SIG-M5 (cell line): ENCODE measurements around the gene ATRIP.
"Not testable (repeated sequence)": the region's sequence is repeated elsewhere in the genome, so short reads cannot be mapped to it uniquely, and the experiment has no call there.

Experiments
- DNase-seq: peaks from one replicate; lab custom pipeline; 2025; lab: John Stamatoyannopoulos, UW

The ATRIP gene

DNA sequence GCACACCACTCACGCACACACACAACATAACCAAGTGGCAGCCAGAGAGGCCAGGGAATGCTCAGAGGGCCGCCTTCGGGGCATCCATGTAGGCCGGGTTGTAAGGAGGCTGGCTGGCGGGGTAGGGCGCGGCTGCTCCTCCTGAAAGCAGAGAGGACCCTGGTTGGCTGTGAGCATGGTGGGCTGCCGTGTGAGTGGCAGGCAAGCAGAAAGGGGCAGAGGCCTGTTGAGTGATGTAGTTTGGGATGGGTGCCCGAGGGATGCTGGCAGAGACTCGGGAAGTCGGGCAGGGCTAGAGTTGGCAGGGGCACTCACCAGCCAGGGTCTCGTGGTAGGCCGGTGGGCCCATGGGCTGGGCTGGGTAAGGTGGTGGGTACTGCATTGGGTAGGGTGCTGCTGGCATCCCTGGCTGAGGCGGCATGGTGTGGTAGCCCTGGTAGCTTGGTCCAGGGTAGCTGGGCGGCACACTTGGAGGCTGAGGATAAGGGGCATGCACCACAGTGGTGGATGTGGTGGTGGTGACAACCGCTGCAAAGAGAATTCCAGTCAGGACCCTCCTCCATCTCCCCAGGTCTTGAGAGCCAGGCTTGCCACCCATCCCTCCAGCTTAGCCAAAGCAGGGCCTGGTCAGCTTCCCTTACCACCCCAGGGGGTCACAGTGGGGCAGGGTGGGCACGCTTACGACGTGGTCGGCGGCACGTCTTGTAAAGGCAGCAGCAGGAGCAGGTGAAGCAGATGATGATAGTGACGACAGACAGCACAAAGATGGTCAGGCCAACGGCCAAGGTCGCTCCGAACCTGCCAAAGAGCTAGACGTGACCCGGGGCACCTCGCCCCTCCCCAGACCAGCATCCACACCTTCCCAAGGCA is 22.7 kb downstream of the ATRIP start:
- no peak for DNase-seq

DNA sequence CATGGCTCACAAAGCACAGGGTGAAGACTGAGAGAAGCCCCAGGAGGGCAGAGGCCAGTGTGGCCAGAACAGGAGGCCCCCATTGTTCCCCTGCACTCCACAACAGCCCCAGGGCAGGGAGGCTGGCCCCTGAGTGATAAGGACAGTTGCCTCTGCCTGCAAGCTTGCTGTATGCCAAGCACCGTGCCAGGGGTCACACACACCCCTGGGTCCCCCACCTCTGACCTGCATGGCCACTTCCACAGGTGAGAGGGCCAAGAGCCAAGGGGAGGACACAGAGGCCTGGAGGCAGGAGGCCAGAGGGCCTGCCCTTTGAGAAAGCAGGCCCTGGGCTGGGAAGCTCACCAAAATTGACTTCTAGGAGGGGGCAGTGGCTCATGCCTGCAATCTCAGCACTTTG is 23.7 kb downstream of the ATRIP start:
- DNase-seq: no peak

DNA sequence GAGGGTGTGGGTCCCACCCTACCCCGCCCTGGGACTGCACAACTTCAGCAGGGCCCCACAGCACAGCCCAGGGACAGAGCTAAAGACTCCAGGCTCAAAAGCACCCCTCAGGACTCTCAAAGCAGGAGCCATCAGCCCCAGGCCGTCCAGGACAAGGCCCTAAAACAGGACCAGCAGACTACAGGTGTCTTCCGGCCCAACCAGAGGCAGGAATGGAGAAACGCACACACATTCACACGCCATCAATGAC is 26.1 kb downstream of the ATRIP start:
- no peak for DNase-seq

DNA sequence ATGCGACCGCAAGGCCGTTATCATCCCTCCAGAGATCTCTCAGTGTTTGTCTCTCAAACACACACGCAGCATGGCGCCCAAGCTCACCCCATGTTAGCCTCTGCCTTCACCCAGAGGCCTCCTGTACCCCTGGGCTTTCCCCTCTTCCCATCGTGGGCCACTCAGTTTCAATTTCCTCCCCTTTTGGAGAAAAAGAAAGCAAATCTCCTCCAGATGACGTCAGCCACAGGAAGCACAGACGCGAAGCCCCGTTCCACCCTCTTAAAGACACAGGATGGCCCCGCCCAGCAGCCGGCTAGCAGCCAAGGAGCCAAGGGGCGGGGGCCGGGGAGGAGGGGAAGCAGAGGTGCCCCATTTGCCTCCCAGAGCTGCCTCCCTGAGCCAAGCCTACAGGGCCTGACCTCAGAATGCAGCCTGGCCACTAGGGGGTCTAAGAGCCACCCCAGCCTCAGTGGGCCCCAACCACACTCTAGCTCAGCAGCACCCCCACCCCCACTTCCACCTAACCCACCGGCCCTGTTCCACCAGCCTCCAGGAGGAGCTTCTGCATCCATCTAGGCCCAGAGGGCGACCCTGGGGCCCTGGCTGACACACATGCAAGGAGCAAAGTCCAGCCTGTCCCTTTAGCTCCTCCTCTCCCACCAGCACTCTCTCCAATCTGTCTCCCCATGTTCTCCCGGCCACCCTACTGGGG is 26.5 kb downstream of the ATRIP start:
- DNase-seq: peak; percentile 91

DNA sequence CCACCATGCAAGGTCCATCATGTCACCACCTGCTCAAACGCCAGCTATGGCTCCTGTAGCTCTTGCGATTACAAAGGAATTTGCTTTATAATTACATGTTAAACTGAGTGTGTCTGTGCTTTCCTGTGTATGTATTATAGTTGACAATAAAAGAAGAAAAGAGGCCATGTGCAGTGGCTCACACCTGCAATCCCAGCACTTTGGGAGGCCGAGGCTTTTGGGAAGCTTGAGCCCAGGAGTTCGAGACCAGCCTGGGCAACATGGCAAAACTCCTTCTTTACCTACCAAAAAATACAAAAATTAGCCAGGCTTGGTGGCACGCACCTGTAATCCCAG is 27.0 kb downstream of the ATRIP start:
- DNase-seq: no peak

DNA sequence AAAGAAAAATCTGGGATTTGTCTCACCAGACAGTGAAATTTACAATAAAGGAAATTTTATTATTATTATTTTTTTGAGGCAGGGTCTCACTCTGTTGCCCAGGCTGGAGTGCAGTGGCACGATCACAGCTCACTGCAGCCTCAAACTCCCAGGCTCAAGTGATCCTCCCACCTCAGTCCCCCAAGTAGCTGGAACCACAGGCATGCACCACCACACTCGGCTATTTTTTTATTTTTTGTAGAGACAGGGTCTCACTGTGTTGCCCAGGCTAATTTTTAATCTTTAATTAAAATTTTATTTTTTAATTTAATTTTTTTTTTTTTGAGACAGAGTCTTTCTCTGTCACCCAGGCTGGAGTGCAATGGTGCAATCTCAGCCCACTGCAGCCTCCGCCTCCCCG is 27.5 kb downstream of the ATRIP start:
- DNase-seq: not testable (repeated sequence)

DNA sequence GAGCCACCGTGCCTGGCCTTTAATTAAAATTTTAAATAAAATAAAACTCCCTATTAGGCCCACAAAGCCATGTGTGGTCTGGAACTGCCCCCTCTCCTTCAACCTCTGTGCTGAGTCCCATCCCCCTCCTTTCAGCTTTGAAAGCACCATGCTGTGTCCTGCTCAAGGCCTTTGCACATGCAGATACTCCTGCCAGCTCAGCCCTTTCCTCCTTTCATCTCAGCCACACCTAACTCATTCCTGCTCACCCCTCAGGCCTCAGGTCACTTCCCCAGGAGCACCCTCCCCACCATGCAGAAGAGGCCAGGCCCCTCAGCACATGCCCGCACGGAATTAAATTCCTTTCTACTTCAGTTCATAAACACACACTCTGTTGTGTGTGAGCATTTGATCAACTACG is 28.1 kb downstream of the ATRIP start:
- no peak for DNase-seq

DNA sequence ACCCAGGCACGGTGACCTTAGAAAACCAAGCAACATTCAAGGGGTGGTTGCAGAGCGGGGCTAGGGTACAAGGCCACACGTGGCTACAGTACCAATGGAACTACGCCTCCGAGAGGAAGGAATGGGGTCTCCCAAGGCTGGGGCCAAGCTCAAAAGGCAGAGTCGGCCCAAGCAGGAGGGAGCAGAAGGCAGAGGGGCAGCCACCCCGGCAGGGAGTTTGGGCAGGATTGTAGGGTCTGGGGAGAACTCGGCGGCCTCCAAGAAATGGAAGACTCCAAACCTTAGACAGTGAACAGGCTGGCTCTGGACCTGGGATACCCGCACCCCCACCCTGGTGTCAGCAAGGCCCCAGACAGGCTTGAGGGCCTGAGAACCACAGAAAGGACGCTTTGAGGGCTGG is 28.7 kb downstream of the ATRIP start:
- DNase-seq: no peak

DNA sequence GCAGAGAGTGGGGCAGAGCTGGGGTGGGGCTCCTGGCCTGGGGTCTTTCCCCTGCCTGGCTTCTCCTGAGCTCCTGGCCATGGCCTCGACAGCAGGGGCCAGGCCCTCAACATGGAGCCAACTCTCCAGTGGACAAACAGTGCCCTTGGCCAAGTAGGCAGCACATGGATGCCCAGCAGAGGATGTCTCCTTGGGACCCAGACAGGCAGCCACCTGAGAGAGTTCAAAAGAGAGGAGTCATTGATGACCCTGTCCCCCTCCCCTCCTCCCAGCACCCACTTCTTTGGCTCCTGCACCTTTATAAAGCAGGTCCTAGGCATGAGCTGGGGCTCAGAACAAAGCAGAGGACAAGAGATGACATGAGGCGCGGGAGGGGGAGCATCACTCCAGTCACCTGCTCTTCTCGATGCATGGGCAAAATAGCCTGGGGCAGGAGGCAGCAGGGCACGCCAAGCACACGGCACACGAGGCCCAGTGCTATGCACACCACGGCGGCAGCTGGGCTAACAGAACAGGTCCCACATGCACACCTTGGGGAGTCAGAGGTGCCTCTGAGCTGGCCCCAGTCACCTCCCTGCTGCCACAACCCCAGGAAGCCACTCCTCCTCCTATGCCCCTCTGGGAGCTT is 30.0 kb downstream of the ATRIP start:
- DNase-seq: no peak

DNA sequence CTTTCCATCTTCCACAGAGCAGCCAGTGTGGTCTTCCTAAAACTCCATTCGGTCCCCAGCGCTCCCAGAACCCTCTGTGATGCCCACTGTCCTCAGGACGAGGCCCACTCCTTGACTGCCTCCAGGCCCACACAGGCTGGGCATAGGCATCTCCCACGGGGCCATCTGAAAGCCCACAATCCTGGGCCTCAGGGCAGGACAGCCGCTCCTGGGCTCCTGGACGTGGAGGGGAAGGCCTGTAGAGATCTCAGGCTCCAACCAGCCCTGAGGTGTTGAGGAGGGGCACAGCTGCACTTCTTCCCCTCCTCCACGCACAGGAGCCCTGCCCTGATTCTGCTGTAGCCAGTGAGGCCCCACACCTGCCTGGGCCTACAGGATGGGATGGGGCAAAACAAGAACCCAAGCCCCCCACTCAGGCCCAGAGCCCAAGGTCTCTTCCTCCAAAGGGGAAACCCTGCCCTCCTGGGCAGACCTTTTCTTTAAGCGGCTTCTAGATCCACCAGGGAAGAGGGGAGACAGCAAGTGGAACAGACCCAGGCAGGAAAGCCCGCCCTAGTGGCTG is 31.5 kb downstream of the ATRIP start:
- no peak for DNase-seq

DNA sequence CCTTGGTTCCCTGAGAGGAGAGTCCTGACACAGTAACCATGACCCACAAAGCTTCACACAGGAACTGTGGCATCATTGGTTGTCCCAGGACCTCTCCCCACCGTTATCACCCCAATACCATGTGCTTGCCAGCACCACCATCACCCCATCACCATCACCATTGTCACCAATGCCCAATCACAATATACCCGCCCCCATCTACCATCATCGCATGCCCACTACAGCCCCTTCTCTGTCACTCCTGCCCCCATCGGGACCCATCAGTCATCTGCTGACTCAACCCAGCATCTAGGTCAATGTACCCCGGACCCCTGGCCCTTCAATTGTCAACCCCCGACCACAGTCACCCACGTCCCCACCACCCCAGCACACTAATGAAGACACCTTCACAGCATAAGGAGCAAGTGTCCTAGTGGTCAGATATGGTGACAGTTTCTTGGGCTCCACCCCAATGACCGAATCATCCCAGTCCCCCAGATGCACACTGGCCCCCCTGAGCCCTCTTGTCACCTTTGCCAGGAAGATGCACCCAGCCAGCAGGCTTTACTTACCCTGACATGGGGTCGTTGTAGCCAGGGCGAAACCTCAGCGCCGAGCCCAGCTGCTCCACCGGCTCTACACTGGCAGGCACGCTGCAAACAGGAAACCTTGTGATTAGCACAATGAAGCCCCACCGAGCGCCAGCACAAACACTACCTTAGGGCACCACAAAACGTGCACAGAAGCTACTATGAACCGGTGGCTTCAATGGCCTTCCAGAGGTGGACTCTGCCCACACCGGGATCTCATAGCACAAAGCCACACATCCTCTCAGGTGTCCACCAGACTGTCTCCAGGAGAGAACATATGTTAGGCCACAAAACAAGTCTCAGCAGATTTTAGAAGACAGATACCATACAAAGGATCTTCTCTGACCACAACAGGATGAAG is 32.4 kb downstream of the ATRIP start:
- DNase-seq: no peak

DNA sequence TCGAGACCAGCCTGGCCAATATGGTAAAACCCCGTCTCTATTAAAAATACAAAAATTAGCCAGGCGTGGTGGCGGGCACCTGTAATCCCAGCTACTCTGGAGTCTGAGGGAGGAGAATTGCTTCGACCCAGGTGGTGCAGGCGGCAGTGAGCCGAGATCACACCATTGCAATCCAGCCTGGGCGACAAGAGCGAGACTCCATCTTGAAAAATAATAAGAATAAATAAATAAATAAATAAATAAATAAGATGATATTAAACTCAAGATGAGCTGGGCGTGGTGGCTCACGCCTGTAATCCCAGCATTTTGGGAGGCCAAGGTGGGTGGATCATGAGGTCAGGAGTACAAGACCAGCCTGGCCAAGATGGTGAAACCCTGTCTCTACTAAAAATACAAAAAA is 34.4 kb downstream of the ATRIP start:
- not testable (repeated sequence) for DNase-seq

DNA sequence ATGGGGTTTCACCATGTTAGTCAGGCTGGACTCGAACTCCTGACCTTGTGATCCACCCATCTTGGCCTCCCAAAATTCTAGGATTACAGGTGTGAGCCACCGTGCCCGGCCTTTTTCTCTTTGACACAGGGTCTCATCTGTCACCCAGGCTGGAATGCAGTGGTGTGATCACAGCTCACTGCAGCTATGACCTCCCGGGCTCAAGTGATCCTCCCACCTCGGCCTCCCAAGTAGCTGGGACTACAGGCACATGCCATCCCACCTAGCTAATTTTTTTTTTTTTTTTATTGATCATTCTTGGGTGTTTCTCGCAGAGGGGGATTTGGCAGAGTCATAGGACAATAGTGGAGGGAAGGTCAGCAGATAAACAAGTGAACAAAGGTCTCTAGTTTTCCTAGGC is 36.3 kb downstream of the ATRIP start:
- DNase-seq: not testable (repeated sequence)

DNA sequence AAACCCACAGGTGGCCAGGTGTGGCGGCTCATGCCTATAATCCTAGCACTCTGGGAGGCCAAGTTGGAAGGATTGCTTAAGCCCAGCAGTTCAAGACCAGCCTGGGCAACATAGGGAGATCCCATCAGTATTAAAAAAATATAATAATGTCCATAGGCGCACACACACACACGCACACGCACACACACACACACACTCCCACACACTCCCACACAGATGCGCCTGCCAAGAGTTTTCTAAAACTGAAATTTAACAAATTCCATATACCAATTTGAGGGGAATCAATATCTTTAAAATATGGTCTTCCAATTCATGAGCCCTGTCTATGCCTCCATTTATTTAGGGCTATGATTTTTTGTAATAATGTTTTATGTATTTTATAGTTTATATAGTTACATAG is 40.4 kb downstream of the ATRIP start:
- DNase-seq: no peak

DNA sequence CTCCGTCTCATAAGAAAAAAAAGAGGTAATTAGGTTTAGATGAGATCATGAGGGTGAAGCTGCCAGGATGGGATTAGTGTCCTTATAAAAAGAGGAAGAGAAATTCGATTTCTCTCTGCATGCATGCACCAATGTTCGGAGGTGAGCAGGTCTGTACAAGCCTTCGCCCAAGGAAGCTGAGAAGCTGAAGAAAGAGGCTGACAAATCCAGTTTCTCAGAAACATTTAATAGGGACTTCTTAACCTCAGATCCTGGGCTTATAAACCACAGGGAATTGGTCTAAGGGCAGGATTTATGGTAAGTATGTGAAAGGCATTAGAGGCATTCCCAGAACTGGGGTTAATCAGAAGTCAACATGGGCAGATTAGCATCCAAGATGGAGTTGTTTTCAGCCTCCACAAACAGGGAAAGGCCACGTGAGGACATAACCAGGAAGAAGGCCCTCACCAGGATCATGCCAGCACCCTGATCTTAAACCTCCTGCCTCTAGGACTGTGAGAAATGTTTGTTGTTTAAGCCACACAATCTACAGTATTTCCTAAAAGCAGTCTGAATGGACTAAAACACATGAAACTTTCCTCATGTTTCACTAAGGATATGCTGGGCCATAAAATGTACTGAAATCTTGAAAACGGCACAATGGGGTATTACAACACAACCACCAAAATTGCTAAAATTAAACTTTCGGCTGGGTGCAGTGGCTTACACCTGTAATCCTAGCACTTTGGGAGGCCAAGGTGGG is 46.1 kb downstream of the ATRIP start:
- peak; percentile 69 for DNase-seq

DNA sequence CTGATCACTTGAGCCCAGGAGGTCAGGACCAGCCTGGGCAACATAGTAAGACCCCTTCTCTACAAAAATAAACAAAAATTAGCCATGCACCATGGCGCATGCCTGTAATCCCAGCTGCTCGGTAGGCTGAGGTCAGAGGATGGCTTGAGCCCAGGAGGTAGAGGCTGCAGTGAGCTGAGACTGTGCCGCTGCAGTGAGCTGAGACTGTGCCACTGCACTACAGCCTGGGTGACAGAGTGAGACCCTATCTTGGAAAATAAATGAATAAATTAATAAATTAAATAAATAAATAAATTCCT is 46.6 kb downstream of the ATRIP start:
- no peak for DNase-seq

DNA sequence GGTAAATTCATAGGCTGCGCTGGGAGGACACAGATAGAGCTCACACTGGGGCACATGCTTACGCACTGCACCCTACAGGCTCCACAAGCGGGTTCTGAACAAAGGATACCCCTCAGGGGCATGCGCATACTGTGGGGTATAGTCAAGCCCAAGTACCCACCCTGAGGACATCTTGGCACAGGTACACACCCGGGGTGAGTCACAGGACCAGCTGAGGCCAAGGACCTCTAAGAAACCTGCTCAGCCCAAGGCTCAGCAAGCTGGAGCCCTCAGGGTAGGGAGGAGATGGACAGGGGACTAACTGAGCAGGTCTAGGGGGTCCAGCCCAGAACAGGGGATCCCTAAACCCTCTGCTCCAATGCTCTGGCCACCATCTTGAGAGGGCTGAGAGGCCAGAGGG is 54.1 kb downstream of the ATRIP start:
- no peak for DNase-seq

DNA sequence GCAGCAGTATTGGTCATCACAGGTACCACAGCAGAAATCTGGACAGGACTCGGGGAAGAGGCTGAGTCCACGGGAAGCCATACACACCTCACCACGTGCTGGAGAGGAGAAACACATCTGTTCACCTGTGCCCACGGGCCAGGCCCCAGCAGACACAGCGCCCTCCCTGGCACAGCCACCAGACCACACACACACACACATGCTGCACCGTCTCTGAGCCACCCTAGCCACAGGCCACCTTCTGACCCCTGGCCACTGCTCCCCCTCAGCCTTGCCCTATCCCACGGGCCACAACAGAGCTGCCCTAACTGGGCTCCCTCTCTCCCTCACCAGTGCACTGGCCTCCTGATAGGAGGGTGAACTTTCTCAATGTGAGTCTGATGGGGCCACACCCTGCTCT is 54.7 kb downstream of the ATRIP start:
- no peak for DNase-seq

DNA sequence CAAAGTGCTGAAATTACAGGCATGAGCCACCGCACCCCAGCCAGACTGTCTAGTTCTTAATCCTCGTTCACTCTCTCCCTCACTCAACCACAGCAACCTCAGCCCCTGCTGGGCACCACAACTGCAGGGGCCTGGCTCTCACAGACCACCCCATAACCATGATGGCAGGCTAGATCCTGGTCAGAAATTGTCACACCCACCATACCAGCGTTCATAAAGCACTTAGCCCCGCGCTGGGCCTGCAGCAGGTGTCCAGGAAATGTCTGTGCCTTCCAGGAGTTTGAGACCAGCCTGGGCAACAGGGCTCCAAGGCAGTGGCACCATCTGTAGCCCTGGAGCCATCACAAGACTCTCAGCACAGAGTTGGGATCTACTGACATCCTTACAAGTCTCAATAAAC is 55.6 kb downstream of the ATRIP start:
- no peak for DNase-seq

DNA sequence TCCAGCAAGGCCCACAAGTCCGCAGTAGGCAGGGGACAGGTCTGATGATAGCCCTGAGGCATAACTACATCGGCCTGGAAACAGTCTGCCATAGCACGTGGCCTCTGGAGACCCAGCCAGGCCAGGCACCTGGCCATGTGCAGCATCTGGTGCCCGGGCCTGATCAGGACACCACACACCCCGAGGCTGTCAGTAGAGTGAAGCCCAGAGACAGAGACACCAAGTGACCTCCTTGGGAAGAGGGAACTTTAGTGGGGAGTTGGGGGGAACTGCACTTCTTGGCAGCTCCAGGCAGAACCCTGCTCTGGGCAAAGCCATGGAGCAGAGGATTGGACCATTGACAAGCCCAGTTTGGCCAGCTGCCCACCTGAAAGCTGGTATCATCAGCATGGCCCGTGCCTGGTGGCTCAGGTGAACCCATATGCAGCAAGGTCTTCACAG is 56.2 kb downstream of the ATRIP start:
- DNase-seq: no peak

DNA sequence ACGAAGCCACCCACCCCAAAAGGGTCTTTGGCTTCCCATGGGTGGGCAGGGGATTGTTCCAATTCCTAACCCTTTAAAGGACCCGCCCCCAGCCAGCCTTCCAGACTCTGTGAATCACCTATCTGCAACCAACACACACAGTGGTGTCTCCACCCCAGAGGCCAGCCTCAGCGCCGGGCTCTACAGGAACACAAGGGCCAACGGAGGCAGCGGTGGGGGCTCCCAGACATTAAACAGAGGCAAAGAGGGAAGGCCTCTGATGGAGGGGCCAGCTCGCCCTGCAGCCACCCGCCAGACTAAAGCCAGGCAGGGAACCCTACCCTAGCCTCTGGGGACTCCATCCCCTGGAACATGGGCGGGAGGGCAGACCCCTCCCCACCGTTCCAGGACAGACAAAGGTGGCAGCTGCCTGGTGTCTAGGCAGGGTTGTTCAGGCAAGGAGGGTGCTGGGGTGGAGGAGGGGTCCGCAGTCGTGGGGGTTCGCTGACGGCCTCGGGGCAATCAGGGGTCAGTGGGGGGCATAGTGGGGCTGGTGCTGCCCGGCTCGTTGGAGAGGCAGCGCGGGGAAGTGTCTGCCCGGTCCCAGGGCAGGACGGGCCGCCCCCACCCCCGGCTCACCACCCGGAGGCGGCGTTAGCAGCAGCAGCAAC is 57.0 kb downstream of the ATRIP start:
- DNase-seq: no peak
